Measurements from ENCODE around the gene HIVEP3.

HIVEP3 gene

DNA sequence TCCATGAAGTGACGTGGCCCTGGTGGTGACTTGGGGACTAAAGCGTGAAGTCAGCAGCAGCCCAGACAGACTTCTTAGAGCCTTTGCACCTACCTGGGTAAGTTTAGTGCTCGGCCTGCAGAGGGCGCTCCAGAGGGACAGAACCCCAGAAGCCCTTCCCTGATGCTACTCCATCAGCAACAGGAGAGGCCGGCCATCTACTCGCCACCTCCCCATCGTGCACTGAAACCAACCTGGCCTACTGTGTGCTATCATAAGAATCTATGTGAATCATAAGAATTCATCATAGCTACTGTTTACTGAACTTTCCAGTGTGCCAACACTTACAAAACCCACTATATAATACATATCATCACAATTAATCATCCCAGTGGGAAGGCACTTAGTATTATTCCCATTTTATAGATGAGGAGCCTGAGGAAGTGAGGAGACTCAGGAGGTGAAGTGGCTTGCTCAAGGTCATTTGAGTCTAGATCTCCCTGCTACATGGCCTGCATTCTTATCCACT, 426.3 kb downstream of the HIVEP3 start:
- TF ChIP-seq, protein P1, sequence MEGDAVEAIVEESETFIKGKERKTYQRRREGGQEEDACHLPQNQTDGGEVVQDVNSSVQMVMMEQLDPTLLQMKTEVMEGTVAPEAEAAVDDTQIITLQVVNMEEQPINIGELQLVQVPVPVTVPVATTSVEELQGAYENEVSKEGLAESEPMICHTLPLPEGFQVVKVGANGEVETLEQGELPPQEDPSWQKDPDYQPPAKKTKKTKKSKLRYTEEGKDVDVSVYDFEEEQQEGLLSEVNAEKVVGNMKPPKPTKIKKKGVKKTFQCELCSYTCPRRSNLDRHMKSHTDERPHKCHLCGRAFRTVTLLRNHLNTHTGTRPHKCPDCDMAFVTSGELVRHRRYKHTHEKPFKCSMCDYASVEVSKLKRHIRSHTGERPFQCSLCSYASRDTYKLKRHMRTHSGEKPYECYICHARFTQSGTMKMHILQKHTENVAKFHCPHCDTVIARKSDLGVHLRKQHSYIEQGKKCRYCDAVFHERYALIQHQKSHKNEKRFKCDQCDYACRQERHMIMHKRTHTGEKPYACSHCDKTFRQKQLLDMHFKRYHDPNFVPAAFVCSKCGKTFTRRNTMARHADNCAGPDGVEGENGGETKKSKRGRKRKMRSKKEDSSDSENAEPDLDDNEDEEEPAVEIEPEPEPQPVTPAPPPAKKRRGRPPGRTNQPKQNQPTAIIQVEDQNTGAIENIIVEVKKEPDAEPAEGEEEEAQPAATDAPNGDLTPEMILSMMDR (IDR thresholded peaks at IDR 0.05) = no peak
- Histone ChIP-seq H3K27ac (peak overlapping the region in 1 of 2 donors; percentile 6), H3K4me3 (no peak overlapping the region)
- no peak for DNase-seq (ENCODE audit: low spot score)

GRCh38 chr1:41490911-41491310, 427.8 kb downstream of the HIVEP3 start:
- H3K27ac ChIP-seq = no peak overlapping the region
- no peak overlapping the region for H3K4me3 ChIP-seq
- TF ChIP-seq, protein P1 (IDR thresholded peaks at IDR 0.05) = no peak
- DNase-seq (ENCODE audit: low spot score) = no peak

- Histone ChIP-seq H3K27ac (no peak overlapping the region), H3K4me3 (no peak overlapping the region)
- no peak for DNase-seq (ENCODE audit: low spot score)
- TF ChIP-seq, protein P1 (IDR thresholded peaks at IDR 0.05) = no peak
Observed at GRCh38 chr1:41489561-41489960, 429.2 kb downstream of the HIVEP3 start.

DNA sequence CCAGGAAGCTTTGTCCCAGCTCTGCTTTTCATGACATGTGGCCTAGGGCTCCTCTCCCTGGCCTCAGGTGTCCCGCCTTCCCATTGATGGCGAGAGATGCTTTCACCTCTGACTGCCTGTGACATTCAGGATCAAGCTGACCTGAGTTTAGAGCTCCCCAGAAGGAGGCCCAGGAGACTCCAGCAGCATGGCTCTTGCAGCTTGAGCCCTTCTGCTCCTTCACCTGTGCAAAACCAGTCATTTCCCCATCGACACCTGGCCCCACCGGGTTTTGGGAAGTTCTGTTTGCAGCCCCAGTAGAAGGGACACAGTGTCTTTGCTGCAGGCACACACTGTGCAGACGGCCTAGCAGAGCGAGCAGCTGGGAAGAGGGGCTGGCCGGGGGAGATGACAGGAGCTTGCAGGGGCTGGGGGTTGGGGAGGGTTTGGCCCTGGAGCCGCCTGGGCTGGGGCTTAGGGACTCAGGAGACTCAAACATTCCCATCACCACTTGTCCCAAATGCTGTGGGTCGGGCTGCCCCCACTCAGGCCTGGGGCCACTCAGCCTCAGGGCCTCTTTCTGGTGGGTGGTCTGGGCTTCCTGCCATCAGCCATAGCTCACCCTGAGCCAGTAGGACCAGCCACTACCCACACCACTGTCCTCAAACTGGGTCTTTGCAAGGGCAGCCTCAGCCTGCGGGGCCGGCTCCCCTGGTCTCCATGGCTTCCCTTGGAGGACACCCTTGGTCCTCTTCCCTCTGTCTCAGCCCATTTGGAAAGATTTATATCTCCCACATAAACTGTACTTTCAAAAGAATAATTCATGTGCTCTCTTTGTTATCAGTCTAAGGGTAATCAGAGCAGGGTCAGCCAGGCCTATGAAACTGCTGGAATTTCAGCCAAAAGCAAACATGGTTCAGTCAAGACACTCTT, 430.4 kb downstream of the HIVEP3 start:
- no peak for DNase-seq (ENCODE audit: low spot score)
- Histone ChIP-seq H3K27ac (no peak overlapping the region), H3K4me3 (no peak overlapping the region)
- TF ChIP-seq, protein P1 (IDR thresholded peaks at IDR 0.05) = no peak

- Histone ChIP-seq H3K27ac (no peak overlapping the region), H3K4me3 (no peak overlapping the region)
- TF ChIP-seq, protein P1 (IDR thresholded peaks at IDR 0.05) = no peak
- DNase-seq (ENCODE audit: low spot score) = no peak
Observed at GRCh38 chr1:41487126-41488039, 431.3 kb downstream of the HIVEP3 start.

DNA sequence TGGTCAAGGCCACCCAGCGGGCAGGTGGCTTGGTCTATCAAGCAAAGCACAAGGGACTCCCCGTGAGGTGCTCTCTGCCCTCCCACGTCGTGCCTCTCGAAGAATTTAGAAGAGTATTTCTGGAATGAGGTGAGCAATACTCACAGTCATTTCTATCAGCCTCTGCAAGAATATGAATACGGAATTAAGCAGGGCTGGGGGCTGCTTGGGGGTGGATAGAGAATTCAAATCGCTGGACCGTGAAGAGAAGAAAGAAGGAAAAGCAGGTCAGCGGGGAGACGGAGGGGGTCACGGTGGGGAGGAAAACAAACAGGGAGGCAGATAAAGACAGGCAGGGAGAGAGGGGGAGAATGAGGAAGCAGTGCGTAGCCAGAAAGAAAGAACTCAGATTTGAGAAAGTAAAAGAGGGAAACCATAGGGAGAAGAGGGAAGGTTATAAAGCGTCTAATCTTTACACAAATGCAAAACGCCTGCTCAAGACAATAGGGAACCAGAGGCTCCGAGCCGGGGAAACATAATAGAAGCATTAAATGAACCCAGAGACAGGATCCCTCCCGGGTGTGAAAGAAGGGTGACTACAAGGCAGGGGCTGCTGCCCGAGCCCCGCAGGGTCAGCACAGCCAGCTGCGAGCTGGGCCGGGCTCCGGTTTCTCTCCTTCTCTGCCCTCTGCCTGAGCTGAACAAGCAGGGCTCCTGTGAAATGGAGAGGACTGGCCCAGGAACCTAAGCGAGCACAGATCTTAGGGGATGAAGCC, 432.2 kb downstream of the HIVEP3 start:
- Histone ChIP-seq H3K4me3 (no peak overlapping the region), H3K27ac (no peak overlapping the region)
- TF ChIP-seq, protein P1 (IDR thresholded peaks at IDR 0.05) = no peak
- DNase-seq (ENCODE audit: low spot score) = no peak

Measured in coronary artery (tissue), 2 donors.